SK-N-SH (cell line): ENCODE measurements around the gene RBM38. TPM values are rescaled to one million over a fixed set of nuclear protein-coding genes. Genes with fewer than 3 reads are reported as not detected.

Source experiments
- CTCF ChIA-PET: fragments of 300-600, 350-600 bp; formaldehyde crosslinking; extraction: SDS; loops from one replicate; lab custom pipeline; 2021; lab: Yijun Ruan, JAX
- POLR2A ChIA-PET: fragments of 350-600 bp; sonication (Branson Sonifier 250); formaldehyde crosslinking; extraction: SDS; loops from one replicate; lab custom pipeline; 2020; ENCODE audit warnings: antibody characterized with exemption, inconsistent platforms; lab: Yijun Ruan, JAX
- DNase-seq: peaks from one replicate; pipeline ENCODE4 v3.0.0; 2012
- H2AFZ ChIP-seq: fragments of 200-600 bp; sonication (generic); 2 replicates; pipeline ENCODE4 v1.8.1; 2016; ENCODE audit warnings: antibody characterized with exemption, mild to moderate bottlenecking, low read depth
- H3F3A ChIP-seq: fragments of 200-600 bp; sonication (generic); replicated peaks from 2 replicates; pipeline ENCODE3; 2016; ENCODE audit warnings: antibody characterized with exemption, mild to moderate bottlenecking; ENCODE audit not compliant: insufficient read depth
- H3K27ac ChIP-seq, 2 experiments: fragments of 200-500 bp in 1 of 2; fragments of 200-600 bp in 1 of 2; sonication (Bioruptor generic) in 1 of 2; sonication (generic), shearing (Covaris generic) in 1 of 2; 2 replicates each; pipeline versions ENCODE4 v1.5.1 to v1.6.1; 2014 to 2016; ENCODE audit warnings: low read depth in 2 of 2, inconsistent platforms in 1 of 2, low read length in 1 of 2, mild to moderate bottlenecking in 1 of 2, mixed read lengths in 1 of 2
- H3K27me3 ChIP-seq: fragments of 200-600 bp; sonication (generic), shearing (Covaris generic); 2 replicates; pipeline ENCODE4 v1.6.1; 2016; ENCODE audit warnings: mixed run types; ENCODE audit not compliant: insufficient read depth
- H3K36me3 ChIP-seq, 2 experiments: fragments of 200-500 bp in 1 of 2; fragments of 200-600 bp in 1 of 2; sonication (Bioruptor generic) in 1 of 2; sonication (generic) in 1 of 2; replicated peaks in 1 of 2; 2 replicates each; pipeline versions ENCODE3 to v1.5.1; 2014 to 2016; ENCODE audit warnings: low read length in 1 of 2, mild to moderate bottlenecking in 1 of 2; ENCODE audit not compliant: insufficient read depth in 2 of 2, control insufficient read depth in 1 of 2
- H3K4me1 ChIP-seq, 2 experiments: fragments of 200-500 bp in 1 of 2; fragments of 200-600 bp in 1 of 2; sonication (Bioruptor generic) in 1 of 2; sonication (generic), shearing (Covaris generic) in 1 of 2; 2 replicates each; pipeline versions ENCODE4 v1.5.1 to v1.6.1; 2014 to 2016; ENCODE audit warnings: low read depth in 1 of 2, low read length in 1 of 2, mixed run types in 1 of 2; ENCODE audit not compliant: insufficient read depth in 2 of 2, control insufficient read depth in 1 of 2
- H3K4me2 ChIP-seq: fragments of 200-600 bp; sonication (generic), shearing (Covaris generic); 2 replicates; pipeline ENCODE4 v1.6.1; 2017; ENCODE audit warnings: mixed run types
- H3K4me3 ChIP-seq, 2 experiments: fragments of 200-500 bp in 1 of 2; fragments of 200-600 bp in 1 of 2; sonication (Bioruptor generic) in 1 of 2; sonication (generic), shearing (Covaris generic) in 1 of 2; 2 replicates each; pipeline versions ENCODE4 v1.5.1 to v1.8.1; 2014 to 2016; ENCODE audit warnings: low read depth in 2 of 2, inconsistent platforms in 1 of 2, low read length in 1 of 2, mild to moderate bottlenecking in 1 of 2, mixed read lengths in 1 of 2, moderate library complexity in 1 of 2
- H3K79me2 ChIP-seq: fragments of 200-600 bp; sonication (generic); 2 replicates; pipeline ENCODE4 v1.8.1; 2017; ENCODE audit warnings: mild to moderate bottlenecking; ENCODE audit not compliant: insufficient read depth
- H3K9ac ChIP-seq: fragments of 200-600 bp; sonication (generic); 2 replicates; pipeline ENCODE4 v1.6.1; 2017; ENCODE audit warnings: mixed run types
- H3K9me2 ChIP-seq: fragments of 200-600 bp; sonication (generic); 2 replicates; pipeline ENCODE4 v1.6.1; 2017; ENCODE audit warnings: mixed run types
- H3K9me3 ChIP-seq: fragments of 200-600 bp; sonication (generic); 2 replicates; pipeline ENCODE4 v1.6.1; 2017; ENCODE audit warnings: mixed run types, mild to moderate bottlenecking, moderate library complexity
- H4K20me1 ChIP-seq: fragments of 200-600 bp; sonication (generic); 2 replicates; pipeline ENCODE4 v1.6.1; 2017; ENCODE audit warnings: mild to moderate bottlenecking, mixed run types; ENCODE audit not compliant: insufficient read depth
- CHD2 ChIP-seq: fragments of 150-350 bp; IDR thresholded peaks from 2 replicates; pipeline ENCODE4 v1.6.1; 2018; ENCODE audit warnings: low read length; ENCODE audit not compliant: partially characterized antibody
- CTCF ChIP-seq: fragments of 200-600 bp; sonication (generic); IDR thresholded peaks from 2 replicates; pipeline ENCODE4 v1.6.1; 2017; ENCODE audit warnings: antibody characterized with exemption, mild to moderate bottlenecking, moderate library complexity
- EZH2phosphoT487 ChIP-seq: fragments of 200-600 bp; sonication (generic); IDR thresholded peaks from 2 replicates; pipeline ENCODE4 v1.6.1; 2017; ENCODE audit warnings: low read depth, mixed run types, mild to moderate bottlenecking, antibody characterized with exemption, moderate library complexity, borderline replicate concordance
- FOSL2 ChIP-seq: IDR thresholded peaks from 2 replicates; pipeline ENCODE4 v1.4.0; 2012; ENCODE audit warnings: low read depth, mild to moderate bottlenecking, moderate library complexity, borderline replicate concordance
- FOXJ3 ChIP-seq: sonication (generic); formaldehyde crosslinking; IDR thresholded peaks from 2 replicates; pipeline ENCODE4 v1.5.1; 2020; ENCODE audit warnings: mild to moderate bottlenecking, missing genetic modification reagents
- MEF2A ChIP-seq: IDR thresholded peaks from 2 replicates; pipeline ENCODE4 v1.4.0; 2012; ENCODE audit warnings: low read depth, borderline replicate concordance
- POLR2AphosphoS5 ChIP-seq: IDR thresholded peaks from 2 replicates; pipeline ENCODE4 v1.6.1; 2012; ENCODE audit warnings: low read depth, low read length
- RXRA ChIP-seq: IDR thresholded peaks from 2 replicates; pipeline ENCODE4 v1.4.0; 2012; ENCODE audit warnings: low read depth, mild to moderate bottlenecking, borderline replicate concordance
- USF1 ChIP-seq: IDR thresholded peaks from 2 replicates; pipeline ENCODE4 v1.4.0; 2012; ENCODE audit warnings: low read depth, borderline replicate concordance
- WGBS: methylation state at CpG from one replicate; pipeline ENCODE4 v1.1.6; 2017; ENCODE audit warnings: low lambda C conversion rate; 5-methylcytosine and 5-hydroxymethylcytosine counted together
- polyA plus RNA-seq, 3 experiments: library from polyadenylated mRNA; depleted of rRNA; stranded (reverse); fragments of >200 nt; gene quantifications; 2 replicates each; pipeline ENCODE4 v1.2.3, GENCODE V29; 2012
- TF ChIP-seq, protein P1 (sequence below): IDR thresholded peaks from 2 replicates; pipeline ENCODE4 v1.4.0; 2012; ENCODE audit warnings: low read depth, borderline replicate concordance

The RBM38 gene
- polyA plus RNA-seq, 1 of the 3 experiments (the other 2 are of a cell fraction) = 11.5 TPM

- no peak for TF ChIP-seq CTCF
- TF ChIP-seq FOSL2 = no peak
- no peak for TF ChIP-seq MEF2A
Measured at GRCh38 chr20:57398231-57398821, 7.1 kb downstream of the RBM38 start (continued).

DNA sequence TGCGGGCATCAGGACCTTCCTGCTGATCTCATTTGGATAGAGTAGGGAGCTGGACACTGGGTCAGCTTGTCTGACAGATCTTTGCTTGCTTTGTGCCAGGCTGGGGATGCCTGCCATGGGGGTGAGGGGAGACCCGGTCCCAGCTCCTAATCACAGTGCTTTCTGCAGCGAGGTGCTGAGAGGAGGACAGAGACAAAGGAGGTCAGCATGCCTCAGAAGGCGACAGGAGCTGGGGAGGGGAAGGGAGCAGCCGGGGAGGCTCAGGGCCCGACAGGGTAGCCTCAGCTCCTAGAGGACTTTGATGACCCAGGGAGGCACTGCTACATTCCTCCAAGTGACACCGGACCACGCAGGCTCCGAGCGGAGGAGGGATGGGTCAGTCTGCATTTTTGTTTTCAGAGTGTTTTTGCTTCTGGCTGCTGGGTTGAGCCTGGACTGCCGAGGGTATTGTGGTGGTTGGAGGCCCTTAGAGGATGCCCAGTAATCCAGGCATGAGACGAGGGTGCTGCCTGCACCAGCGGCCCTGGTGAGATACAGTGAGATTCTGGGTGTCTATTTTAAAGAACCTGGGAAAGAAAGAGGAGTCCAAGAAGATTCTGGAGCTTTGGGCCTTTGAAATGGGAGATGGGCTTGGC is 7.8 kb downstream of the RBM38 start:
- H3K27ac ChIP-seq = no peak overlapping the region; a peak in 1 of 4 replicates
- H3K9ac ChIP-seq = no peak overlapping the region
- POLR2A ChIA-PET = interaction anchor here (0.6 kb wide), 1 partner anchor 1017 kb away, joined by 3 read pairs; no protein-coding TSS in a partner anchor
- no peak overlapping the region for H2AFZ ChIP-seq
- no peaks in the 10 kb centered on the region for H3K9me3 ChIP-seq
- no peaks in the 10 kb centered on the region for H3K79me2 ChIP-seq
- no peak overlapping the region for H3K4me3 ChIP-seq
- H4K20me1 ChIP-seq = no peaks in the 10 kb centered on the region
- 93% methylated on average over 10 of the region's 13 CpGs for WGBS
- H3F3A ChIP-seq = no peaks in the 10 kb centered on the region
- CTCF ChIA-PET = interaction anchor here (0.9 to 1.4 kb wide), 2 partner anchors 95 to 97 kb away, joined by 3 read pairs; no protein-coding TSS in a partner anchor
- H3K36me3 ChIP-seq = peaks cover 0 to 48% of the 10 kb centered on the region in 2 experiments
- H3K27me3 ChIP-seq = no peaks in the 10 kb centered on the region
- no peak for DNase-seq
- no peaks in the 10 kb centered on the region for H3K9me2 ChIP-seq
- H3K4me1 ChIP-seq = peaks cover 0 to 19% of the 10 kb centered on the region in 2 experiments; a peak in 1 of 4 replicates
- no peak for TF ChIP-seq EZH2phosphoT487
- no peak for TF ChIP-seq USF1
- TF ChIP-seq RXRA = no peak
- TF ChIP-seq FOXJ3 (CRISPR knock-in tag) = no peak
- no peak for TF ChIP-seq POLR2AphosphoS5
- no peak for TF ChIP-seq CHD2
- TF ChIP-seq, protein P1, sequence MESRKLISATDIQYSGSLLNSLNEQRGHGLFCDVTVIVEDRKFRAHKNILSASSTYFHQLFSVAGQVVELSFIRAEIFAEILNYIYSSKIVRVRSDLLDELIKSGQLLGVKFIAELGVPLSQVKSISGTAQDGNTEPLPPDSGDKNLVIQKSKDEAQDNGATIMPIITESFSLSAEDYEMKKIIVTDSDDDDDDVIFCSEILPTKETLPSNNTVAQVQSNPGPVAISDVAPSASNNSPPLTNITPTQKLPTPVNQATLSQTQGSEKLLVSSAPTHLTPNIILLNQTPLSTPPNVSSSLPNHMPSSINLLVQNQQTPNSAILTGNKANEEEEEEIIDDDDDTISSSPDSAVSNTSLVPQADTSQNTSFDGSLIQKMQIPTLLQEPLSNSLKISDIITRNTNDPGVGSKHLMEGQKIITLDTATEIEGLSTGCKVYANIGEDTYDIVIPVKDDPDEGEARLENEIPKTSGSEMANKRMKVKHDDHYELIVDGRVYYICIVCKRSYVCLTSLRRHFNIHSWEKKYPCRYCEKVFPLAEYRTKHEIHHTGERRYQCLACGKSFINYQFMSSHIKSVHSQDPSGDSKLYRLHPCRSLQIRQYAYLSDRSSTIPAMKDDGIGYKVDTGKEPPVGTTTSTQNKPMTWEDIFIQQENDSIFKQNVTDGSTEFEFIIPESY = no peak
- H3K4me2 ChIP-seq = no peak overlapping the region
